ENCODE results near the gene PCDHB1.

GRCh38 chr5:141101059-141101458, 49.9 kb downstream of the PCDHB1 start:
- TF ChIP-seq YY1 (IDR thresholded peaks at IDR 0.05) (no peak), CTCF (IDR thresholded peaks at IDR 0.05; ENCODE audit: low read depth, low read length, missing input control) (no peak), ATF3 (IDR thresholded peaks at IDR 0.05) (no peak), TAF1 (conservative IDR thresholded peaks at IDR 0.05) (no peak), MAX (IDR thresholded peaks at IDR 0.05) (no peak)
